GM12891 (cell line): ENCODE data around the gene PCARE.

ENCODE experiments used
- POLR2A ChIP-seq: IDR thresholded peaks from 2 replicates; pipeline ENCODE4 v1.6.1; 2011; ENCODE audit warnings: low read depth, low read length, control low read depth
- POLR2AphosphoS5 ChIP-seq: IDR thresholded peaks from 2 replicates; pipeline ENCODE4 v1.6.1; 2011; ENCODE audit warnings: low read depth, low read length, control low read depth
- TAF1 ChIP-seq: IDR thresholded peaks from 2 replicates; pipeline ENCODE4 v1.6.1; 2011; ENCODE audit warnings: low read depth, low read length, control low read depth

DNA sequence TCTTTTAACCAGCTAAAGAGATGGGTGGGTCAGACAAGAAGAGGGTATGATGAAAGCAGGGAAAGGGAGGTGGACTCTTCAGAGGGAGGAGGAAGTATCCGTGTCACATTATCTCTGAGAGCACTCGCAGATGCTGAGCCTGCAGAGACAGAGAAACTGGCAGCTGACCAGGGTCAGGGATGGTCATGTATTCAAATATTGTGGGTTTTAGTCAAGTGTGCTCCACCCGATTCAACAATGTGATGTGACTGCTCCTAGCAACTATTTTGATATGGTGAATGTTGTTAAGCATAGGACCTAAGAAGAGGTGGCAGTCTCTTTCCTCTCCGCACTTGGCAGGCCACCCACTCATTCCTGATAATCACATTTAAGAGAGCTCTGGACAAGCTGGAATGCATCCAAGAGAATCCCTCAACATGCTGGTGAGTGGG is 39.6 kb upstream of the PCARE start:
- no peak for TF ChIP-seq POLR2A
- no peak for TF ChIP-seq TAF1
- TF ChIP-seq POLR2AphosphoS5 = no peak
